Measurements from ENCODE around the gene GRID2. TPM values are rescaled to one million over a fixed set of nuclear protein-coding genes. Genes with fewer than 3 reads are reported as not detected.

GRID2 gene
- total and polyA plus RNA-seq, 2 of the 4 experiments (the other 2 are of a cell fraction) = under 0.01 TPM; not detected in 1

DNA sequence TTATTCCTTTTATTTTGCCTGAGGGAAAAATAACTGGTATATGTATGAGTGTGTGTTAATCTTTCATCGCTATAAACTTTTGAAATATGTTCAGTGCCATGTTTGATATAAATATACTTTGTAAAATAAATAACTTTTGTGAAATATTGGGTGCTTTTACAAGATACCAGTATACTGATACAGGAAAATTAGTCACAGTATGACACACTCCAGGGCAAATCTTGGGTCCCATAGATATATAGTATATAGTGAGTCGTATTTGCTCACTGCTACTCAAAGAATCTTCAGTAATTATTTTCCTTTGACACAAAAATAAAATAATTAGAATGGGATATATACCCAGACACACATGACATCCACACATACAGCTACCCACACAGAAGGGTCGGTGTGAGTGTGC, 472.3 kb downstream of the GRID2 start:
- Histone ChIP-seq H3K27me3 (ENCODE audit: control insufficient read depth, insufficient read depth, low read length) (no peaks in the 10 kb centered on the region), H4K8ac (ENCODE audit: low read depth in 2 of 2, low read length in 2 of 2) (no peak overlapping the region), H4K5ac (ENCODE audit: low read depth, low read length) (no peak overlapping the region), H3K4me1 (ENCODE audit: control insufficient read depth, insufficient read depth, low read length) (no peaks in the 10 kb centered on the region), H4K20me1 (ENCODE audit: insufficient read depth, low read length) (no peaks in the 10 kb centered on the region), H3K18ac (ENCODE audit: low read depth, low read length) (no peak overlapping the region), H4K91ac (ENCODE audit: insufficient read depth, low read depth, low read length) (no peak overlapping the region), H2AK5ac (ENCODE audit: low read depth, low read length) (no peak overlapping the region), H3K4me3 (ENCODE audit: insufficient read depth, low read depth, low read length) (no peak overlapping the region), H3K23ac (ENCODE audit: low read depth, low read length) (no peak overlapping the region), H2BK120ac (ENCODE audit: low read depth, low read length) (no peak overlapping the region), H3K9me1 (ENCODE audit: insufficient read depth, low read length) (no peaks in the 10 kb centered on the region), H3K4ac (ENCODE audit: low read depth, low read length) (no peak overlapping the region), H3K9ac (ENCODE audit: low read depth, low read length) (no peak overlapping the region), H3K27ac (ENCODE audit: insufficient read depth, low read length) (no peak overlapping the region), H2AFZ (replicated peaks; ENCODE audit: low read length, poor library complexity) (no peak overlapping the region), H3K4me2 (ENCODE audit: low read depth, low read length) (no peak overlapping the region), H3K14ac (replicated peaks; ENCODE audit: low read depth, low read length) (no peak overlapping the region), H2AK9ac (replicated peaks; ENCODE audit: low read depth, low read length, poor library complexity) (no peak overlapping the region), H2BK5ac (ENCODE audit: low read depth, low read length, poor library complexity, severe bottlenecking) (no peak overlapping the region), H3K79me1 (ENCODE audit: low read depth in 1 of 2, low read length in 2 of 2) (no peaks in the 10 kb centered on the region), H3K56ac (ENCODE audit: extremely low read depth, insufficient read depth, low read length) (no peak overlapping the region), H3K9me3 (ENCODE audit: control insufficient read depth, insufficient read depth, low read length) (no peaks in the 10 kb centered on the region), H2BK15ac (ENCODE audit: low read depth, low read length) (no peak overlapping the region), H2BK20ac (ENCODE audit: low read depth, low read length) (no peak overlapping the region), H3K36me3 (ENCODE audit: control insufficient read depth, insufficient read depth, low read length) (no peaks in the 10 kb centered on the region)
- no CpG with 5 or more reads among the region's 3 CpGs for WGBS, 2 experiments (ENCODE audit: extremely low coverage in 2 of 2, insufficient read length in 1 of 2)
- ATAC-seq (ENCODE audit: low read depth) (no peak), DNase-seq (no peak)
- in situ Hi-C loops (cut with MboI; ENCODE audit: low sequenced_read_pairs) (no loop called here), intact Hi-C loops (cut with micrococcal nuclease) (no loop called here), dilution Hi-C loops (cut with HindIII; ENCODE audit: low sequenced_read_pairs, unreplicated experiment) (no loop called here)
- no TSS peak for BruUV-seq (replicated peaks)
- TF ChIP-seq CHD1 (IDR thresholded peaks at IDR 0.05; ENCODE audit: low read depth, low read length) (no peak), MXI1 (IDR thresholded peaks at IDR 0.05; ENCODE audit: borderline replicate concordance, low read depth, low read length) (no peak), MAZ (IDR thresholded peaks at IDR 0.05; ENCODE audit: borderline replicate concordance, low read depth, low read length) (no peak), NFE2L2 (IDR thresholded peaks at IDR 0.05; ENCODE audit: low read depth, low read length) (no peak), RCOR1 (IDR thresholded peaks at IDR 0.05; ENCODE audit: insufficient replicate concordance, low read length) (no peak), CEBPB (IDR thresholded peaks at IDR 0.05; ENCODE audit: low read depth, low read length) (no peak), SMC3 (IDR thresholded peaks at IDR 0.05; ENCODE audit: low read depth, low read length) (no peak), POLR2A (IDR thresholded peaks at IDR 0.05; ENCODE audit: low read depth, low read length) (no peak), MAFK (IDR thresholded peaks at IDR 0.05; ENCODE audit: low read depth, low read length) (no peak), FOS (IDR thresholded peaks at IDR 0.05; ENCODE audit: low read depth, low read length) (no peak)
- TF ChIP-seq, protein P1, sequence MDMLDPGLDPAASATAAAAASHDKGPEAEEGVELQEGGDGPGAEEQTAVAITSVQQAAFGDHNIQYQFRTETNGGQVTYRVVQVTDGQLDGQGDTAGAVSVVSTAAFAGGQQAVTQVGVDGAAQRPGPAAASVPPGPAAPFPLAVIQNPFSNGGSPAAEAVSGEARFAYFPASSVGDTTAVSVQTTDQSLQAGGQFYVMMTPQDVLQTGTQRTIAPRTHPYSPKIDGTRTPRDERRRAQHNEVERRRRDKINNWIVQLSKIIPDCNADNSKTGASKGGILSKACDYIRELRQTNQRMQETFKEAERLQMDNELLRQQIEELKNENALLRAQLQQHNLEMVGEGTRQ (IDR thresholded peaks at IDR 0.05; ENCODE audit: low read depth, low read length) = no peak
- TF ChIP-seq, protein P2, sequence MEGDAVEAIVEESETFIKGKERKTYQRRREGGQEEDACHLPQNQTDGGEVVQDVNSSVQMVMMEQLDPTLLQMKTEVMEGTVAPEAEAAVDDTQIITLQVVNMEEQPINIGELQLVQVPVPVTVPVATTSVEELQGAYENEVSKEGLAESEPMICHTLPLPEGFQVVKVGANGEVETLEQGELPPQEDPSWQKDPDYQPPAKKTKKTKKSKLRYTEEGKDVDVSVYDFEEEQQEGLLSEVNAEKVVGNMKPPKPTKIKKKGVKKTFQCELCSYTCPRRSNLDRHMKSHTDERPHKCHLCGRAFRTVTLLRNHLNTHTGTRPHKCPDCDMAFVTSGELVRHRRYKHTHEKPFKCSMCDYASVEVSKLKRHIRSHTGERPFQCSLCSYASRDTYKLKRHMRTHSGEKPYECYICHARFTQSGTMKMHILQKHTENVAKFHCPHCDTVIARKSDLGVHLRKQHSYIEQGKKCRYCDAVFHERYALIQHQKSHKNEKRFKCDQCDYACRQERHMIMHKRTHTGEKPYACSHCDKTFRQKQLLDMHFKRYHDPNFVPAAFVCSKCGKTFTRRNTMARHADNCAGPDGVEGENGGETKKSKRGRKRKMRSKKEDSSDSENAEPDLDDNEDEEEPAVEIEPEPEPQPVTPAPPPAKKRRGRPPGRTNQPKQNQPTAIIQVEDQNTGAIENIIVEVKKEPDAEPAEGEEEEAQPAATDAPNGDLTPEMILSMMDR (conservative IDR thresholded peaks at IDR 0.05; ENCODE audit: low read depth, low read length) = no peak
- TF ChIP-seq, protein P3, sequence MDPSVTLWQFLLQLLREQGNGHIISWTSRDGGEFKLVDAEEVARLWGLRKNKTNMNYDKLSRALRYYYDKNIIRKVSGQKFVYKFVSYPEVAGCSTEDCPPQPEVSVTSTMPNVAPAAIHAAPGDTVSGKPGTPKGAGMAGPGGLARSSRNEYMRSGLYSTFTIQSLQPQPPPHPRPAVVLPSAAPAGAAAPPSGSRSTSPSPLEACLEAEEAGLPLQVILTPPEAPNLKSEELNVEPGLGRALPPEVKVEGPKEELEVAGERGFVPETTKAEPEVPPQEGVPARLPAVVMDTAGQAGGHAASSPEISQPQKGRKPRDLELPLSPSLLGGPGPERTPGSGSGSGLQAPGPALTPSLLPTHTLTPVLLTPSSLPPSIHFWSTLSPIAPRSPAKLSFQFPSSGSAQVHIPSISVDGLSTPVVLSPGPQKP (IDR thresholded peaks at IDR 0.05; ENCODE audit: borderline replicate concordance, low read depth, low read length) = no peak
- ChIA-PET POLR2A (ENCODE audit: unreplicated experiment) (no interaction called here), CTCF (no interaction called here)
